ENCODE data around the gene METTL3.

Gene METTL3

GRCh38 chr14:21526672-21527317 is 15.7 kb upstream of the METTL3 start:
- no peak for DNase-seq (ENCODE audit: low read depth)

- DNase-seq (ENCODE audit: low read depth): peak; percentile 24
Measured at GRCh38 chr14:21525962-21526671, 15.0 kb upstream of the METTL3 start, which contains the start of gene SALL2. Gene SALL2 (minus strand): TSS chr14:21526346. CDS start chr14:21526127, 219 bp downstream.

- DNase-seq (ENCODE audit: low read depth): no peak
Measured at GRCh38 chr14:21525571-21525961, 14.4 kb upstream of the METTL3 start.

- DNase-seq (ENCODE audit: low read depth): no peak
Measured at GRCh38 chr14:21524575-21525490, 13.7 kb upstream of the METTL3 start.

- DNase-seq (ENCODE audit: low read depth): no peak
Measured at GRCh38 chr14:21523203-21523602, 12.1 kb upstream of the METTL3 start.

- peak; percentile 30 for DNase-seq (ENCODE audit: low read depth)
Measured at GRCh38 chr14:21521501-21521900, 10.4 kb upstream of the METTL3 start.

- no peak for DNase-seq (ENCODE audit: low read depth)
Measured at GRCh38 chr14:21520767-21521166, 9.6 kb upstream of the METTL3 start.

GRCh38 chr14:21518725-21519124 is 7.6 kb upstream of the METTL3 start:
- no peak for DNase-seq (ENCODE audit: low read depth)

GRCh38 chr14:21514341-21514740 is 3.2 kb upstream of the METTL3 start:
- no peak for DNase-seq (ENCODE audit: low read depth)

GRCh38 chr14:21509432-21510143 is 1.6 kb downstream of the METTL3 start:
- DNase-seq (ENCODE audit: low read depth): no peak

- no peak for DNase-seq (ENCODE audit: low read depth)
Measured at GRCh38 chr14:21506557-21506956, 4.6 kb downstream of the METTL3 start.

GRCh38 chr14:21505012-21505553 is 6.1 kb downstream of the METTL3 start:
- DNase-seq (ENCODE audit: low read depth): no peak

GRCh38 chr14:21503376-21503775 is 7.8 kb downstream of the METTL3 start:
- no peak for DNase-seq (ENCODE audit: low read depth)

GRCh38 chr14:21501568-21501967 is 9.6 kb downstream of the METTL3 start:
- DNase-seq (ENCODE audit: low read depth): no peak

GRCh38 chr14:21498540-21499526 is 12.3 kb downstream of the METTL3 start:
- peak; percentile 29 for DNase-seq (ENCODE audit: low read depth)

- DNase-seq (ENCODE audit: low read depth): peak; percentile 75
Measured at GRCh38 chr14:21496453-21496852, 14.7 kb downstream of the METTL3 start.

- peak; percentile 5 for DNase-seq (ENCODE audit: low read depth)
Measured at GRCh38 chr14:21494902-21495762, 16.0 kb downstream of the METTL3 start.

- peak; percentile 83 for DNase-seq (ENCODE audit: low read depth)
Measured at GRCh38 chr14:21486640-21487087, 24.5 kb downstream of the METTL3 start.
